GM12875 (cell line): ENCODE results near the gene SLC5A11.

Experiments
- H3K4me3 ChIP-seq: one replicate; pipeline ENCODE4 v1.5.1; 2011; ENCODE audit warnings: low read depth, low read length, control low read depth
- CTCF ChIP-seq: IDR thresholded peaks from 2 replicates; pipeline ENCODE4 v1.5.1; 2011; ENCODE audit warnings: low read depth, mild to moderate bottlenecking, control low read depth, inconsistent platforms, low read length, moderate library complexity, borderline replicate concordance; ENCODE audit not compliant: insufficient read depth

SLC5A11 gene

GRCh38 chr16:24863582-24864437, 18.0 kb downstream of the SLC5A11 start:
- no peak overlapping the region for H3K4me3 ChIP-seq
- no peak for TF ChIP-seq CTCF

GRCh38 chr16:24869033-24869432, 23.3 kb downstream of the SLC5A11 start:
- no peak overlapping the region for H3K4me3 ChIP-seq
- no peak for TF ChIP-seq CTCF

- no peak for TF ChIP-seq CTCF
- H3K4me3 ChIP-seq, result no peak overlapping the region
Measured at GRCh38 chr16:24871891-24872290, 26.1 kb downstream of the SLC5A11 start.

- TF ChIP-seq CTCF, result no peak
- H3K4me3 ChIP-seq, result no peak overlapping the region
Measured at GRCh38 chr16:24873028-24873427, 27.3 kb downstream of the SLC5A11 start.

GRCh38 chr16:24875466-24875865, 29.7 kb downstream of the SLC5A11 start:
- no peak for TF ChIP-seq CTCF
- H3K4me3 ChIP-seq, result no peak overlapping the region

GRCh38 chr16:24876231-24876630, 30.5 kb downstream of the SLC5A11 start:
- no peak overlapping the region for H3K4me3 ChIP-seq
- TF ChIP-seq CTCF, result no peak

GRCh38 chr16:24879684-24880083, 33.9 kb downstream of the SLC5A11 start:
- no peak overlapping the region for H3K4me3 ChIP-seq
- TF ChIP-seq CTCF, result no peak
